ENCODE data around the gene RESF1. TPM values are rescaled to one million over a fixed set of nuclear protein-coding genes. Genes with fewer than 3 reads are reported as not detected.

The RESF1 gene
- total and polyA plus RNA-seq, 10 donors = 144 to 298 (median 188) TPM

DNA sequence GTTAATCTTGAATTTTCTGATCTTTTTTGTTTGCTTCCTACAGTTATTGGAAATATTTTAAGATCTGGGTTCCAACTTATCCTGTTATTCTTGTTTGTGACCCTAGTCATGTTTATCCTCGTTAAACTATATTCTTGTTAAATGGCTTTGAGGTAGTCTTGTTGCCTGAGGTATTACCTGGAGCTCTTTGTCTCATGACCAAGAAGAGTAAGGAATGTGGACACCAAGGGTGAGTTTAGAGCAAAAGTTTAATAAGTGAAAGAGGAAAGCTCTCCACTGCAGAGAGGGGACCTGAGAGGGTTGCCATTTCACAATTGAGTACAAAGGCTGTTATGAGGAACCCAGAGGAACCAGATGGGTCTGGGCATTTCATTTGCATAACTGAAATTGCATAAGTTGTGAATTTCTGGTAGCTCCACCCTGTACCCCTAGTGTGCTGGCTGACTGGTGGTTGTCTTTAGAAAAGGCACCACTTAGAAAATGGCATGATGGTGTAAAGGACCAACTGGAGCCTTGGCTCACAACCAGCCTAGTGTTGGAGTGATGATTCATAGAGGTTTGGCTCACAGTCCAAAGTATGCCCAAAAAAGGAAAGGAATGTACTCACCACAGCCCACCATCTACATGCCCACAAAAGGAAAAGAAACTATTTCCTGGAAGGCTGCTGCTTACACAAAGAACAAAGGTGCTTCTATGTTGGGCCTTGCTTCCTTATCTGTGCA lies 36.7 kb upstream of the RESF1 start:
- Histone ChIP-seq H3K27me3 (replicated peaks in 1 of 7) (no peaks in the 10 kb centered on the region), H3K27ac (no peak overlapping the region), H3K4me1 (no peaks in the 10 kb centered on the region), H3K36me3 (no peaks in the 10 kb centered on the region), H3K4me3 (no peak overlapping the region), H3K9me3 (peaks cover 4 to 67% (median 34%) of the 10 kb centered on the region in 8 donors)
- 88 to 98% (median 93%) methylated on average over 1 of the region's 1 CpG for WGBS, 5 donors
- intact Hi-C loops (cut with DNase I; ENCODE audit: low total_unique reads) = no loop called here
- no peak for DNase-seq
- TF ChIP-seq, protein P1, sequence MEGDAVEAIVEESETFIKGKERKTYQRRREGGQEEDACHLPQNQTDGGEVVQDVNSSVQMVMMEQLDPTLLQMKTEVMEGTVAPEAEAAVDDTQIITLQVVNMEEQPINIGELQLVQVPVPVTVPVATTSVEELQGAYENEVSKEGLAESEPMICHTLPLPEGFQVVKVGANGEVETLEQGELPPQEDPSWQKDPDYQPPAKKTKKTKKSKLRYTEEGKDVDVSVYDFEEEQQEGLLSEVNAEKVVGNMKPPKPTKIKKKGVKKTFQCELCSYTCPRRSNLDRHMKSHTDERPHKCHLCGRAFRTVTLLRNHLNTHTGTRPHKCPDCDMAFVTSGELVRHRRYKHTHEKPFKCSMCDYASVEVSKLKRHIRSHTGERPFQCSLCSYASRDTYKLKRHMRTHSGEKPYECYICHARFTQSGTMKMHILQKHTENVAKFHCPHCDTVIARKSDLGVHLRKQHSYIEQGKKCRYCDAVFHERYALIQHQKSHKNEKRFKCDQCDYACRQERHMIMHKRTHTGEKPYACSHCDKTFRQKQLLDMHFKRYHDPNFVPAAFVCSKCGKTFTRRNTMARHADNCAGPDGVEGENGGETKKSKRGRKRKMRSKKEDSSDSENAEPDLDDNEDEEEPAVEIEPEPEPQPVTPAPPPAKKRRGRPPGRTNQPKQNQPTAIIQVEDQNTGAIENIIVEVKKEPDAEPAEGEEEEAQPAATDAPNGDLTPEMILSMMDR (IDR thresholded peaks at IDR 0.05 in 8 of 11, conservative IDR thresholded peaks at IDR 0.05 in 3 of 11) = no peak
- TF ChIP-seq POLR2A (IDR thresholded peaks at IDR 0.05) (no peak), POLR2AphosphoS5 (IDR thresholded peaks at IDR 0.05) (no peak)

DNA sequence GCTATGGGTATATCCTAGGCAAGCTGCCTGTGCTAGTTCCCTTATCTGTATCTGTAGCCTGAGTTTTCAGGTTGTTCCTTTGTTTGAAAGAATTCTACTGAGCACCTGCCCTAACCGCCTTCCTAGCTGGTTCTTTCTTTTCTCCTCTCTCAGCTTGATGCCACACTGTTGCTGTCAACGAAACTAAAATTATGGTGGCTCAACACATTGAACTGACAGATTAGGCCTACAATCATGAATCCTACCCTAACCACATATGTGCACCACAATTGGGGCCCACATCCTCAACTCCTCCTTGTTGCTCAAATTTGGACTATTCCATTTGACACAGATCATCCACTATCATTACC lies 36.2 kb upstream of the RESF1 start:
- WGBS, 5 donors = 83 to 97% (median 96%) methylated on average over 2 of the region's 2 CpGs
- DNase-seq = no peak
- no peaks in the 10 kb centered on the region for H3K27me3 ChIP-seq (replicated peaks in 1 of 7)
- no peak for TF ChIP-seq POLR2A (IDR thresholded peaks at IDR 0.05)
- TF ChIP-seq, protein P1 (IDR thresholded peaks at IDR 0.05 in 8 of 11, conservative IDR thresholded peaks at IDR 0.05 in 3 of 11) = no peak
- TF ChIP-seq POLR2AphosphoS5 (IDR thresholded peaks at IDR 0.05) = no peak
- H3K4me3 ChIP-seq = no peak overlapping the region
- no peaks in the 10 kb centered on the region for H3K36me3 ChIP-seq
- H3K9me3 ChIP-seq = peaks cover 4 to 65% (median 34%) of the 10 kb centered on the region in 8 donors
- H3K27ac ChIP-seq = no peak overlapping the region
- peaks cover 0 to 2% (median 0%) of the 10 kb centered on the region in 6 donors for H3K4me1 ChIP-seq
- intact Hi-C loops (cut with DNase I; ENCODE audit: low total_unique reads) = no loop called here

DNA sequence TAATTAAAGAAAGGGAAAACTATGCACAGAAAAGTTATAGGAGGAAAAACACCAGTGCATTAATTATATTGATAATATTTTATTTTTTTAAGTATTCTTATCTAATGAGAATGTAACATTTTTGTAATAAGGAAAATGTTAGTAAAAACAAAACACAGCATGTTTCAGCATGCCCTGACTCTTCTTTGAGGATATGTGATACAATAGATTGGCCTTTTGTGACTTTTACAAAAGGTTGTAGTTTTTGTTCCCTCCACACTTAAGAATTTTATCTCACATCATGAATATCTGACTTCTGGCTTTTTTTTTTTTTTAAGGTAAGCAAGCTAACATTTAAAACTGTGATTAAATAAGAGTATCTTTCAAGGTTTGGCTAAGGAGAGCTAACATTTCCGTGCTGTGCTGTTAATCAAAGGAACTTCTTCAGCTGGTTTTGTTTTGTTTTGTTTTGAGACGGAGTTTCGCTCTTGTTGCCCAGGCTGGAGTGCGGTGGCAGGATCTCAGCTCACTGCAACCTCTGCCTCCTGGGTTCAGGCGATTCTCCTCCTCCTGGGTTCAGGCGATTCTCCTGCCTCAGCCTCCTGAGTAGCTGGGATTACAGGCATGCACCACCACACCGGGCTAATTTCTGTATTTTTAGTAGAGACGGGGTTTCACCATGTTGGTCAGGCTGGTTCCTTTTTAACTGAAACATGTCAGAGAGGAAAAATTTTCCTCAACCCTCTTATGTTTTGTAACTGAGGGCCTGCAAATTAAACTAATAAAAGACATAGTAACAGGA lies 30.8 kb upstream of the RESF1 start:
- Histone ChIP-seq H3K4me1 (peaks cover 0 to 24% (median 8%) of the 10 kb centered on the region in 6 donors), H3K4me3 (peak overlapping the region in 2 of 8 donors; percentile 15 to 51), H3K9me3 (peaks cover 0 to 35% (median 8%) of the 10 kb centered on the region in 8 donors), H3K27me3 (replicated peaks in 1 of 7) (no peaks in the 10 kb centered on the region), H3K27ac (peak overlapping the region; percentile 3 to 83 (median 56)), H3K36me3 (no peaks in the 10 kb centered on the region)
- TF ChIP-seq, protein P1 (IDR thresholded peaks at IDR 0.05 in 8 of 11, conservative IDR thresholded peaks at IDR 0.05 in 3 of 11) = no peak
- TF ChIP-seq POLR2A (IDR thresholded peaks at IDR 0.05) (no peak), POLR2AphosphoS5 (IDR thresholded peaks at IDR 0.05) (no peak)
- DNase-seq = no peak
- intact Hi-C loops (cut with DNase I; ENCODE audit: low total_unique reads) = no loop called here
- 71 to 79% (median 75%) methylated on average over 8 of the region's 8 CpGs for WGBS, 5 donors

DNA sequence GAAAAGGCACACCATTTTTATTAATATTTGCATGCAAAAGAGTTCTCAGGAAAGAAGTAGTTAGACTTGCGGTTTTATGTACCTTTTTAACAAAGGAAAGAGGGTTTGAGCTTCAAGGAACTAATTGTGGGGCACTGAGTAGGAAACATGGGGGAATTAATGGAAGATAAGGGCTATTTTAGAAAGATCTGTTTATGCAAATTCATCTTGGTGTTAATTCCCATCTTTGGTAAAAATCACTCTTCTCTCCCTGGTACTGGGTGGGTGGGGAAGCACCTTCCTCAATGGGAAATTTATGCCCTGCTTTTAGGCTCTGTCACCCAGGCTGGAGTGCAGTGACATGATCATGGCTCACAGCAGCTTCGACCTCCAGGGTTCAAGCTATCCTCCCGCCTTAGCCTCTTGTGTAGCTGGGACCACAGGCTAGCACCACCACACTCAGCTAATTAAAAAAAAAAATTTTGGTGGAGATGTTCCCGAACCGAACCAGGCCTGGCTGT lies 30.1 kb upstream of the RESF1 start:
- no peak for DNase-seq
- H3K36me3 ChIP-seq = no peaks in the 10 kb centered on the region
- H3K4me3 ChIP-seq = peak overlapping the region in 2 of 8 donors; percentile 15 to 51
- peak overlapping the region in 7 of 8 donors; percentile 11 to 83 (median 66) for H3K27ac ChIP-seq
- H3K4me1 ChIP-seq = peaks cover 0 to 24% (median 8%) of the 10 kb centered on the region in 6 donors
- peaks cover 0 to 28% (median 4%) of the 10 kb centered on the region in 8 donors for H3K9me3 ChIP-seq
- no peaks in the 10 kb centered on the region for H3K27me3 ChIP-seq (replicated peaks in 1 of 7)
- intact Hi-C loops (cut with DNase I; ENCODE audit: low total_unique reads) = no loop called here
- TF ChIP-seq, protein P1 (IDR thresholded peaks at IDR 0.05 in 8 of 11, conservative IDR thresholded peaks at IDR 0.05 in 3 of 11) = no peak
- TF ChIP-seq POLR2A (IDR thresholded peaks at IDR 0.05) (no peak), POLR2AphosphoS5 (IDR thresholded peaks at IDR 0.05) (no peak)
- WGBS, 5 donors = 82 to 89% (median 88%) methylated on average over 5 of the region's 5 CpGs

Data from spleen (tissue), 11 donors.